Brain microvascular endothelial cell (primary cell): ENCODE data around the gene IRX3.

Experiments used
- DNase-seq: peaks from one replicate; pipeline ENCODE4 v3.0.0-alpha.2; 2020
- H3K27ac ChIP-seq: fragments of 250-450 bp; sonication (Bioruptor Pico); 2 replicates; pipeline ENCODE4 v1.5.1; 2020; ENCODE audit warnings: mild to moderate bottlenecking, moderate library complexity
- H3K27me3 ChIP-seq: fragments of 250-450 bp; sonication (Bioruptor Pico); replicated peaks from 2 replicates; pipeline ENCODE4 v1.5.1; 2020; ENCODE audit warnings: mild to moderate bottlenecking
- H3K36me3 ChIP-seq: fragments of 250-450 bp; sonication (Bioruptor Pico); replicated peaks from 2 replicates; pipeline ENCODE4 v1.5.1; 2020; ENCODE audit warnings: mild to moderate bottlenecking
- H3K4me3 ChIP-seq: 2 replicates; pipeline ENCODE4 v1.5.1; 2011; ENCODE audit warnings: low read depth, mild to moderate bottlenecking, control low read depth, low read length, moderate library complexity
- in situ Hi-C: cut with HindIII; loops from 2 replicates; pipeline ENCODE4 v1.10.0; 2017; ENCODE audit warnings: low sequenced_read_pairs, low pct_ligation_motif_present
- TF ChIP-seq, protein P1 (sequence below): IDR thresholded peaks from 2 replicates; pipeline ENCODE4 v1.5.1; 2011; ENCODE audit warnings: low read depth, mild to moderate bottlenecking, moderate library complexity, low read length, control low read depth, inconsistent platforms; ENCODE audit errors: missing control alignments

IRX3 gene

DNA sequence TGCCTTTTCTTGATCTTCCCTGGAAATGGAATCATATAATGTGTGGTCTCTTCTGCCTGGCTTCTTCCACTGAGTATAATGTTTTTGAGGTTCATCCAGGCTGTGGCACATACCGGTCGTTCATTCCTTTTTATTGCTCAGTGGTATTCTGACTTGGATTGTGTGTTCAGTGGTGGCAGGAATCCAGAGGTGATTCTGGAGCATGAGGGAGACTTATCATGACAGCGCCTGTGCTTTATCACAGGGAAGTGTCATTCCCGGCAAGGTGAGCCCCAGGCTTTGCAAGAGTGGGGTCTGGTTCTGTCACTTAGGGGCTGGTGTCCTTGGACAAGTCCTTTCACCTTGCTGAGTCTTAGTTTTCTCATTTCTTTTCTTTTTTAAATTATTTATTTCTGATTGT lies 53.0 kb downstream of the IRX3 start:
- TF ChIP-seq, protein P1, sequence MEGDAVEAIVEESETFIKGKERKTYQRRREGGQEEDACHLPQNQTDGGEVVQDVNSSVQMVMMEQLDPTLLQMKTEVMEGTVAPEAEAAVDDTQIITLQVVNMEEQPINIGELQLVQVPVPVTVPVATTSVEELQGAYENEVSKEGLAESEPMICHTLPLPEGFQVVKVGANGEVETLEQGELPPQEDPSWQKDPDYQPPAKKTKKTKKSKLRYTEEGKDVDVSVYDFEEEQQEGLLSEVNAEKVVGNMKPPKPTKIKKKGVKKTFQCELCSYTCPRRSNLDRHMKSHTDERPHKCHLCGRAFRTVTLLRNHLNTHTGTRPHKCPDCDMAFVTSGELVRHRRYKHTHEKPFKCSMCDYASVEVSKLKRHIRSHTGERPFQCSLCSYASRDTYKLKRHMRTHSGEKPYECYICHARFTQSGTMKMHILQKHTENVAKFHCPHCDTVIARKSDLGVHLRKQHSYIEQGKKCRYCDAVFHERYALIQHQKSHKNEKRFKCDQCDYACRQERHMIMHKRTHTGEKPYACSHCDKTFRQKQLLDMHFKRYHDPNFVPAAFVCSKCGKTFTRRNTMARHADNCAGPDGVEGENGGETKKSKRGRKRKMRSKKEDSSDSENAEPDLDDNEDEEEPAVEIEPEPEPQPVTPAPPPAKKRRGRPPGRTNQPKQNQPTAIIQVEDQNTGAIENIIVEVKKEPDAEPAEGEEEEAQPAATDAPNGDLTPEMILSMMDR = no peak
- in situ Hi-C loops = no loop called here
- Histone ChIP-seq H3K36me3 (no peaks in the 10 kb centered on the region), H3K27ac (no peak overlapping the region), H3K4me3 (no peak overlapping the region), H3K27me3 (no peaks in the 10 kb centered on the region)
- no peak for DNase-seq
